Stimulated activated CD8-positive, alpha-beta memory T cell treated with anti-CD3 and anti-CD28 coated beads, Interleukin-15, amount 100 ng/mL, for 48 hours (primary cell): ENCODE measurements around the gene RBM47.
A peak's percentile ranks its signal among the peaks of the same experiment; 100 is the strongest.
"Not testable (repeated sequence)": the region's sequence is repeated elsewhere in the genome, so short reads cannot be mapped to it uniquely, and the experiment has no call there.

Source experiments
- DNase-seq, 2 donors: peaks; one replicate each; pipeline ENCODE4 v3.0.0-alpha.2; 2020; ENCODE audit warnings: low read depth in 2 of 2

The RBM47 gene

DNA sequence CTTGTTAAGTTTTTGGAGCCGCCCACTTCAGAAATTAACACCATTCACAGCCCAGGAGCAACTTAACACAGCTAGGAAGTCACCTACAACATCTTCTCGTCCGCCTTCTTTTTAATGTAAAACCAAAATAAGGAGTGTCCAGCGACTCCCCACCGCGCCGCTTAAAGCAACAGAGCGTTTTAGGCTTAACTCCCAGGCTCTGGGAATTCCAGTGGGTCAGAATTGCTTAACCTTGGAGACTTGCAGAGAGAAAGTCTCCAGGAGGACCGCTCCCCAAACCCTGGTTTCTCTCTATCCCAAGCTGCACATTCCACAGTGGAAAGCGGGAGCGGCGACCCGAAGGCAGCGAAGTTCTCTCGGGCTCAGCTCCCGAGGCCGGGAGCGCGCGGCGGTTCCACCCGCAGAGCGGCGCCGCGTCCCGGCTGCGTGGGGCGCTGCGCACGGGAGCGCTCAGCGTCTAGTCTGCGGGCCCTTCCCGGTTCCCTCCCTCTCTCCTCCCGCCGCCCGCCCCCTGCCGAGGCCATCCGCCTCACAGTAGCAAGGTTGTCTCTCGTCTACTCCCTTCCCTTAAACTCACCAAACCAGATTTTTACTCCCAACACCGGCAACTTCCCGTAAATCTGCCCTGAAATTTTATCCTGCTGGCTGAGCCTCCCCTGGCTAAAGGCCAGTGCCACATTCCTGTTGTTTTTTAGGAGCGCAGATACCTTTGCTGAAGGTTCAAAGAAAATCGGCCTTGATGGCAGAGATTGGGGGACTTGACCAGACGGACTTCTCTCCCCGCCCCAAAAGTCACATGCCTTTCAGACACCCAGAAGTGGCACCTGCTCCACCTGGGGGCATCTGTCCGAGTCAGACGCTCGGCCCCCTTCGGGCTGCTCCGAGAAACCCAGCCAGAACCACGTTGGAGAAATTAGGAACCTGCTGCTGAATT lies at the start of gene RBM47:
TSS of gene RBM47 (minus strand) at position 464 of the 934 bp plus-strand sequence. CDS start 190,971 bp downstream, outside the sequence.
- DNase-seq, result no peak

DNA sequence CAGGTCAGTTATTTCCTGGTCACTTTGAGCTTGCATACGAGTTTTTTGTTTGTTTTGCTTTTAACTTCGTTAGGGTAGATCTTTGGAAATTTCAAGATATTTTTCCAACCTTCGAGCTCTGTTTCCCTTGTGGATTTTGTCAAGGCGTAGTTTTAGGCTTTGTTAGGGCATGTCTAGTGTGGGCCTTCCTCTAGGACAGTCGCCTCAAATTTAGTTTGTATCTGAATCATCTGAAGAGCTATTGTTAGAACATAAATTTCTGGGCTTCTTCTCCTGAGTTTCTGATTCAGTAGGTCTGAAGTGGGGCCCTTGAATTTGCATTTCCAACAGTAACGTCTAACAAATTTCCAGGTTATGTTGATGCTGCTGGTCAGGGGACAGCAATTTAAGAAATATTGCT lies 48.8 kb upstream of the RBM47 start:
- DNase-seq, result no peak

DNA sequence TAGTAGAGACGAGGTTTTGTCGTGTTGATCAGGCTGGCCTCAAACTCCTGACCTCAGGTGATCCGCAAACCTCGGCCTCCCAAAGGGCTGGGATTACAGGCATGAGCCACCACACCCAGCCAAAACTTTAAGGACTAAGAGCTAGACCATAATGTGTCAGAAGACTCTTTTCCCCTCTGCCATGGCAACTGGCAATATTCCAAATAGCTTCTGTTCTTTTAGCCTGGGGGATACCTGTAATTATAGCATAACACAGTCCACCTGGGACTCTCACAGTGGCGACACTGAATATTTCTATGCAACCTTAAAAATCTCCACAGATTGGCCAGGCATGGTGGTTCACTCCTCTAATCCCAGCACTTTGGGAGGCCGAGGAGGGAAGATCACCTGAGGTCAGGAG lies 45.5 kb upstream of the RBM47 start:
- no peak for DNase-seq

DNA sequence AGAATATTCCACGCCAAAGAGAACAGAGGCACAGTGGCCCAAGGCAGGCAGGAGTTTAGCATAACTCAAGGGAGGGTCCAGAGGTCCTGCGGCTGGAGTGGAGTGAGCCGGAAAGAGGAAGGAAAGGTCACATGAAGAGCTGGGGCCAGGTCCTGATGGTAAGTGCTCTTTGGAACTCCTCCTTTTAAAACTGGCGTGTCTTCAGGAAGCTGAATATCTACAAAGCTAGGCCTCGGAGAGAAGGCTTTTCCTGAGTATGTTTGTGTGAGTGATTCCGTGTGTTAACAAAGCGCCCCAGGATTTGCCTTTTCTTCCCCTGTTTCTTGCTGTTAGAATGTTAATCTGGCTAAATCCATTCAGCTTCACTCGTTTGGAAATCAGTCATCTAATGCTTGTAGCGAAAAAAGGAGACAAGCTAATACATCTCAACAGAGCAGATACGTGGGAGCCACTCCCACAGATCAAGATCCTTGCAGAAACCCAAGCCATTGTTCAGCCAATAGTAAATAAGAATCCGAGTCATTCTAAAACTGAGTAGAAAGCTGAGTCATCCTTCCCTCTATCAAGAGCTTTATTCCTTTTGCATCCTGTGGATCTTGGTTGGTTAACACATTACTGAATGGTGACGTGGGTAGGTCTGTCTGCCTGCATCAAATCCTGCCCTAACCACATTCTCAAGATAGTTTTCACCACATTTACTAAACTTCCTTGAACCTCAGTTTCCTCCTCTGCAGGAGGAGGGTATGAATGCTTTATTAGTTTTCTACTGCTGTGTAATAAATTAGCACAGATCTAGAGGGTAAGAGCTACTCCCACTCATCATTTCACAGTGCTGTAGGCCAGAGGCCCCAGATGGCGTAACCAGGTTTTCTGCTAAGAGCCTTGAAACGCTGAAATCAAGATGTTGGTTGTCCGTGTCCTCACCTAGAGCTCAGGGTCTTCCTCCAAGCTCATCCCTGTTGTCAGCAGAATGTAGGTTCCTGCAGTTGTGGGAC lies 43.2 kb upstream of the RBM47 start:
- DNase-seq, result peak; percentile 24 to 43

DNA sequence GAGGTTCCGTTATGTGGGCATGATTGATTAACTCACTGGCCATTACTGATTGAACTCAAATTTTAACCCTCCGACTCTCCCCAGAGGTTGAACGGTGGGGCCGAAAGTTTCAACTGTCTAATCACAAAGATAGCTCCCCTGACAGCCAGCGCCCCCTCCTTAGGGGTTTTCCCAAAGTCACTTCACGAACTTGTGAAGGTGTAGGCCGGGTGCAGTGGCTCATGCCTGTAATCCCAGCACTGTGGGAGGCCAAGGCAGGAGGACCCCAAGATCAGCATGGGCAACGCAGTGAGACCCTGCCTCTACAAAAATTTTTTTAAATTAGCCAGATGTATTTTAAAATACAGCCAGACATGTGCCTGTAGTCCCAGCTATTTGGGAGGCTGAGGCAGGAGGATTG lies 39.8 kb upstream of the RBM47 start:
- DNase-seq, result peak in 1 of 2 donors; percentile 38

DNA sequence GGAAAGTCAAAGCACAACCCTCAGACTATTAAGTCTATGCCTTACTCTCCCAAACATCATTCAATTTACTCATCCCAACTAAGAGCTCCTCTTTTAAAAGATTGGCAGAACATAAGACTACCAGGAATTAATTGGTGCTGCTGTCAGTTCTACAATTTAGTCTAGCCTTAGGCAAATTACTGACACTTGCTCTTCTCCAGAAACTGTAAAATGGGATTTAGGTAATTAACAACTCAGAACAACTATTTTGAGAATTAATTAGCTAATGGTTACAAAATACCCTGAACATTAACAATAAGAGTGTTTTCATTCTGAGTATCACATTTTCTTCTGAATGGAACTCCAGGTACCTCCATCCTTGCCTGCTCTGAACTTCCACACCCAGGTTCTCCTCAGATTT lies 36.2 kb upstream of the RBM47 start:
- no peak for DNase-seq

DNA sequence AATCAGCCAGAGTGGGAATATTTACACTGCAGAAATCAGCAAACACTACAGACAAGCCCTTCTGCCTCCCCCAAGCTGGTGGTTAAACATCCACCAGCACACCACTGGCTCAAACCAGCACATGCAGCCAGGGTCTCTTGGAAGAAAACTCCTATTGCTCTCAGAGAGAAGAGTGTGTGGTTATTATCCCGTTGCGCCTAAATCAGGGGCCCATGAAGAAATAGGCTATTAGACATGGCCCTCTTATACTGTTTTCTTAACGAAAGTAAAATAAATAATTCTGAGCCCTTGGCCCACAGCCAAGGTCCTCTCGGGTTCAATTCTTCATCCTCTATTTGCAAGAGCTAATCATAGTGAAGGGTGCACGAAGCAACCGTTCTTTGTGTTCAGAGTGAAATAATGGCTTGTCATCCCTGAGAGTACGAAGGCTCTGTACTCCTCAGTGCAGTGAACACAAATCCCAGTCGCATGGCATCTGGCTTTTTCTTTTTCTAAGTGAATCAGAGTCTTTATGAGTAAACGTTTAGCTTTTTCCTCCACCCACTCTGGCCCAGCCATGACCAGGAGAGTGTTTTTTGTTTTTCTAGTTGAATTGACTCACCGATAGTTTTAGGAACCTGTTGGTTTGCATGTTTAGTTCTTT lies 33.4 kb upstream of the RBM47 start:
- no peak for DNase-seq

DNA sequence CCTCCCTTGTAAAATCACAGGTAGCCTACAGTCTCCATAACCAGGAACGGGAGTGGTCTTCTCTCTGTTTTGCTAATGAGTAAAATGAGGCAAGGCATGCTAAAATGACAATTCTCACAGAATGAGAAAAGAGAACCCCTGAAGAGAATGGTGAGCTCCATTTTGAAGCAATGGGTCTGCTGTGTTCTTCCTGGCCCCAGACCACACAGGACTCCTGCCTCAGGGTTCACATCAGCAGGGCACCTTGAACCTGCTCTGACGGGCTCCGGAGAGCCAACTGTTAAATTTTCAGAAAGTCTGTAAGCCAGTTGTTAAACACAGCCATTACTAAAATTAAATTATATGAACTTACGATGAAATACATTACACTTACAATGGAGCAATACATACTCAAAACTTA lies 32.1 kb upstream of the RBM47 start:
- DNase-seq, result no peak

DNA sequence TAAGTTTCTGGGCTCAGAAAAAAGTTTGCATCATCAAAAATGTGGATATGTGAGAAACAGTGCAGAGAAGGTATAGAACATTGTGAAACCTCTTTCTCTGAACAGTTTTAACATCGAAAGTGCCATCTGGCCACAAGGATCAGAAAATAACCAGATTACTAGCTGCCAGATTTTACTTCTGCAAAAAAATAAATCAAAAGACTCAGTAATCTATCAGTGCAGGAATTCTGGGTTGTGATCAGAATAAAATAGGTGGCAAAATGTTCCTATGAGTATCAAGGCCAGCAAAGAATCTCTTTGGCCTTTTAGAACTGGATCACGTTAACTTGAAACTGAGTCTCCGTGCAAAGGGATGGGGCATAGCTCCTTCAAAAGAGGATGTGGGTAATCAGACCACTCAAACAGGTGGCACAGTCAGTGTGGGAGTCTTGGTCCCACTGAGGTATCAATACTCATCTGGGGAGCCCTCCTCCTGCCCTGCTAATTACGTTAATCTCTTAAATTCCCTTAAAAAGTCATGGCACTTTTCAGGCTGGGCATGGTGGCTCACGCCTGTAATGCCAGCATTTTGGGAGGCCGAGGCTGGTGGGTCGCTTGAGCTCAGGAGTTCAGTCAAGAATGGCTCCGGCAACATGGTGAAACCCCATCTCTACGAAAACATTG lies 26.7 kb upstream of the RBM47 start:
- DNase-seq, result no peak

DNA sequence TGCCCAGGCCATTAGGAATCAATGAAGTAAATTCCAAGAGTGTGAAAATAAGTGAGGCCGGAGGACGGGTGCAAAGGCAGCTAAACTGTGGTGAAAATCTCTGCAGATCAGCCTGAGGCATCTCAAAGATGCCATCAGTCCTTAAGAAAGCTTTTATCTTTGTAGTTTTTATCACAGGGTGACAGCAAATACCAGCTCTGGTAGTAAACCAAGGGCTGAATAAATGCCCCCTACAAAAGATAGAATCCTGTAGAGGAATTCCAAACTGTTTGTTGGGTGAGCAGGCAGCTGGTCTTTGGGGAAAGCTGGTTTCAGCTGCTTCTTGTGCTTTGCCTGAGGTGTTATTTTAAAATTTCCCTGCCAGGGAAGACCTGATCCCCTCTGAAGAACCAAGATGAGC lies 21.6 kb upstream of the RBM47 start:
- no peak for DNase-seq

DNA sequence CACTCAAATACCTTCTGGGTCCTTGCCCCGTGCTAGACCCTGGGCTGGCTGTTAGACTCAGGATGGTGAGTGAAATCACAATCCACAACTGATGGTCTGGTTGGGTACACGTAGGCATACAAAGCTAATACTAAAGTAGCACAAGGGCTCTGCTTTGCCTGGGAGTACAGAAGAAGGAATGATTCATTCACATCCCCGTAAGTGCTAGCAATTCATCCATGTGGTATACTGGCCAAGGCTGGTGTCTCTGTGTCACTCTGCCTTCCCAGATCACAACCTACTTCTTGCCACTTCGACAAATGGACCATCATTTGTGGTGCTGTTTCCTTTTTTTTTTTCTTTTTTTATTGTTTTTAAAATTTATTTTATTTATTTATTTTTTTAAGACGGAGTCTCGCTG lies 19.7 kb upstream of the RBM47 start:
- DNase-seq, result no peak

DNA sequence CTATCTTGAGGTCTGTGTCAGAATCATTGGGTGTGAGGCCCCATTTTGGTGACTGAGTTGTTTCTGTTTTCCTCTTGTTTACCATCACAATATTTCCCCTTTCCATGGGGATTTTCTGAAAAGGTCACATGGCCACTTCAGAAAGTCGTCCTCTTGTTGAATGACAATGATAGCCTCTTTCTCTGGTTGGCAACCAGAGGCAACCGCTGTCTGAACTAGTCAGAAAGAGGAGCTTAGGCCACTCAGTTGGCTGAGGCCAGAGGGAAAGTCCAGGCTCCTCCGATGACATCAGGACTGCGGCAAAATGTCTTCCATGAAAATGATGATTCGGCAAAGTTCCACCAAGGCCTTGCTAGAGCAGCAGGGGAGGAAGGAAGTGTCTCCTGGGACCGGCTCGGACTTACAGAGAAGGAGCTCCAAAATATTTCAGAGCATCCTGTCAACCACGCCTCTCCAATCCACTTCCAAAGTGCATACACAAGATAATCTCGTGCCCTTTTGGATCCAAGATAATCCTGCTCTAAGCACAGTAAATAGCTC lies 19.1 kb upstream of the RBM47 start:
- no peak for DNase-seq

DNA sequence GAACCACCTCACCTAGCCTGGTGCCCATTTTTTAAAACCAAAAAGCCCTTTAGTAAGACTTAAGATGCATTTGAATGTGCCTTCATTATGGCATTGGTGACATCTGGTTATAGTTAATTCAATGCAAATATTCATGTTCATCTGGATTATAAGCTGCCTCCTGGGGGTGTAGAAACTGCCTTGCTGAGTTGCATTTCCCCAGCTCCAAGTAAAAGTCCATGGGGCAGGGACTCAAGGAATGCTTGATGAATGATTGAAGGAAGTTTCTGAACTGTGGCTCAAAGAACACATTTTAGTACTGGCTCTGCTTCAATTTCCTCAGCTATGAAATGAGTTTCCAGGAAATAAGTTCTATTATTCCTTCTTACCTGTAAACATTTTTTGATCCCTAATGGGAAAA lies 18.5 kb upstream of the RBM47 start:
- DNase-seq, result no peak

DNA sequence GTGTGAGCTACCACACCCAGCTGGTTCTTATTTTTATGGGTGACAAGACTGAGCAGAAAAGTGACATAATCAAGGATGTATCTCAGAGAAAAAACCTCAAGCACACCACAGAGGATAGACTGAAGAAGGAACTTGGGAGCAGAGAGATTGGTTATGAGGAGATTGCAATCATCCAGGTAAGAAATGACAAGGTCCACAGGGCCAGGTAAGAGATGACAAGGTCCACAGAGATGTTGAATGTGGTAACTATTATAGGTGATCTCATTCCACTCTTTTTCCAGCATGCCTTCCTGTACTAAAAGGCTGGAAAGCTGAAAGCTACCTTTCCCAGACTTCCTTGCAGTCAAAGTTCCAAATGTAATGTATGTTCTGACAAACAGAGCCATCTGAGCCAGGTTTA lies 15.9 kb upstream of the RBM47 start:
- DNase-seq, result no peak

DNA sequence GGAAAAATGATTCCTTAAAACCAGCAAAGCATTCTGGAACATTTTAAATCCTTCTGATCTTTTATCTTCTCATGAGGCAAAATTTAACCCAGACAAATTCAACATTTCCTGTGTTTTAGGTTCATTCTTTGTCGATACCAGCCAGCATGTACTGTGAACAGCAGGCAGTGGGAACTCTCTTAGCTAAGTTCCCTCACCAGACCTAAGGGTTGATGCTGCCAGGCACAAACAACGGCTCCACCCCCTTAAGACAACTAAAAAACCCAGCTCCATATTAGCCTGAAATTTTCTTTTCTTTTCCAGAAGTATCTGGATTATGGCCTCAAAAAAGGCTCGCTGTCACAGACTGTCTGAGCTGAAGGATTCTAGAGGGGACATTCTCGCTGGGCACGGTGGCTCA lies 2.4 kb upstream of the RBM47 start:
- DNase-seq, result no peak

DNA sequence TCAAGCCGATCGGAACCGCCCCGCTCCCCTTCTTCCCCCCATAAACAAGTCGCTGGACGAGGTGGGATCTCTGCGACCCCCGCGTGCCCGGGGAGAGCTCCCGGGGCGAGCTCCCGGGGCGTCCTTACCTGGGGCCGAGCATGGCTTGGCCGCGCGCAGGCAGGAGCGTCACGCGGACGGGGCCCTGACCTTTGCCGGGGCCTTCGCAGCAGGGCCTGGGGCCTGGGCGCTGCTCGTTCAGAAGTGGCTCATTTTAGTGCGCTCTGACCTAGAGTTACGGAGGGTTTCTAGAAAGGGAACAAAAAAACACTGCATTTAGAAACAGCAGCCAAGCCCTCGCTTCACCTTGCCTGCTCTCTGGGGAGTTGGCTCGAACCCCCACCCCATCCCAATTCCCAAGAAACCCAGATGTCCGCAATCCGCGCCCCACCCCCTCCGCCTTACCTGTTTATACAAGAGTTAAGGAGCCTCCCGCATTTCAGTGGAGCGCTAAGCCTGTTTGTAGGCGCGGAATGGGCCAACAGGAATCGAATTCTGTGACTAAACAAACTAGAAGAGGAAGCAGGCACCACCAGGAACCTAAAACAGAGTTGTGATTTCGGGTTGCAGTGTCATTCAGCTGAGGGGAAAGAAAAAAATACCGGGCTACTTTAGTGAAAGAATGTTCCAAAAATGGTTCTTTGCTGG lies 814 bp upstream of the RBM47 start:
- DNase-seq, result no peak

DNA sequence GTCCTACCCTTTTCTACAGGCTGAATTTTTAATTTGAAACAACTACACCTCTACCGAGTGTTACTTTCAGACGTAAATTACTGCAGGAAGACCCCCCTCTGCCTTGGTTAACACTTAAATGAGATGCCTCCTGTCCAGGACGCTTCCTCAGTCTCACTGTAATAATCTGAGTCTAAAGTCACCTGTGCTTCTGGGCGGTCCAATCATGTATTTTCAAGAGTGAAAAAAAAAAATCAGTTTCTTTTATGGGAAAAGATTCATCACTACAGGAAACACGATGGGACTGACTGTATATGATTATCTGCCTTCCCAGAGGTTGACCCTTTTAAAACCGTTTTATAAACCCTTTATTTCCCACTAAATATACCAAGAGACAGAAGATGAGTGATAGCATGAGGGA lies 776 bp downstream of the RBM47 start:
- no peak for DNase-seq

DNA sequence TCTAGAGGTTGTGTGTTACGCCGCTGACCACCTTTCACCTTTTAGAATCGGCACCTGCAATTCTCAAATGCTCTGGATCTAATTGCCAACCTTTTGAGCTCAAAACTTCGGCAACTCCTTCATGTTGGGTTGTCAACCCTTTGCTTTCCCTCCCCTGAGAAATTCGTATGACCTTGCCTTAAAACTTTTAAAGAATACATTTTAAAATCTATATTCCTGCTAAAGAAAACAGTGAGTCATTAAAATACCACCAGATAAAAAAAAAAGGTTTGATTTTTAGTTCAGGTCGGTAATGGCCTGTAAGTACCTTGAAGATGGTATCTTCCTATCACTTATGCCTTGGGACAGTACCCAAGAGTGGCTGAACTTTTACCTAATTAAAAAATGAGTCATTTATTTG lies 1.3 kb downstream of the RBM47 start:
- DNase-seq, result not testable (repeated sequence)

DNA sequence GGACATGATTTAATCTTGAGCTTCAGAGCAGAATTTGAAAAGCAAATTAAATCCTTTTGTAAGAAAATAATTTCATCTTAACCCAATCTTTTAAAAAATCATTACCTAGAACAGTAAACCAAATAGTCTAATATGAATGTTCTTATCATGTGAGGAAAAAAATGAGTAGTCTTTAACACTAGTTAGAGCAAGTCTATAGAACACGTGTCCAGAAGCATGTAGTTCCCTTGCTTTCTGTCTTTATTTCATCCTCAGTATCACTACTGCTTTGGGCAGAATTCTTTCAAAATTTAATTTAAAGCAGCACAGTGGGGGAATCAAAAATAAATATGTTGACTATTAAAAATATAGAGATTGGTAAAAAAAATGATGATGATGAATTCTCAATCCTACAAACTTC lies 2.1 kb downstream of the RBM47 start:
- no peak for DNase-seq

DNA sequence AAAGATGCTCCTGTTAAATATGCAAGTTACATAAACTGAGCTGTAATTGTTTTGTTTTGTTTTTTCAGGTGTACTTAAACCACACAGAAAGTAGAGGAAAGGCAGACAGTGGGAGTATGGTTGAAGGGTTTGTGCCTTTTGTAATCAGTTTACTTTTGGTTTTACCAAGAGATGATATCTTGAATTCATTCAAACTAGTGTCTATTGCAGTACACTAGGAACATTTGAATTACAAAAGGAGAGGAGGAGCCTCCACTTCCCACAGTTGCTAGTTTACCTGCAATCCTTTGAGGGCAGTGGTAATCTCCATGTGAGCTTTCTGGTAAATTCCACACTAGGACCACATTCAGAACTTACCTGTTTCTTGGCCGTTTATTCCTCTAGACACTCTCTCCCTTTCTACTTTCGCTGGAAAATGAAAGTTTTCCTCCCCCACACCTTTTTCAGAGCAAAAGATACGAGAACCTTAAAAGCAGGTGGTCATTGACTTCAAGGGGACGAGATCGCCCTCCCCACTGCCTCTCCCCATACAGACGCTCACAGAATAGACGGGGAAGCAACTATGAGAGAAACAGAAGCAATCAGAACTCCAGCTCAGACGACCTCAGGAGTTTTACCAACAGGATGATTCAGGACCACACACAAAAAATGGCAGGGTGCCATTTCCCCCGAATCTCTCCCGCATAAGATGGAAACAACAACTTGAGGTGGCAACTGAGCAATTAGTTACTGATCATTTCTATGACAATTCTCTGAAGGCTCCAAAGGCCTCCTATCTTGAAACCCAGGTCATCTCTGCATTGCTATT lies 3.3 kb downstream of the RBM47 start:
- peak in 1 of 2 donors; percentile 22 for DNase-seq
